Suppressor macrophage (primary cell): Measurements from ENCODE around the gene STAP1.
"Not testable (repeated sequence)": the region's sequence is repeated elsewhere in the genome, so short reads cannot be mapped to it uniquely, and the experiment has no call there.

ENCODE experiments used
- DNase-seq, 4 experiments: peaks; one replicate each; pipeline ENCODE4 v3.0.0-alpha.2; 2020 to 2022
- total RNA-seq, 17 experiments: gene quantifications; one replicate each; lab custom pipeline; 2026; ENCODE audit warnings: mixed read lengths in 6 of 17, inconsistent platforms in 3 of 17; lab: John Stamatoyannopoulos, UW

The STAP1 gene
- total RNA-seq: 0 to 19.3 (median 0.50) reads per million in 17 experiments

DNA sequence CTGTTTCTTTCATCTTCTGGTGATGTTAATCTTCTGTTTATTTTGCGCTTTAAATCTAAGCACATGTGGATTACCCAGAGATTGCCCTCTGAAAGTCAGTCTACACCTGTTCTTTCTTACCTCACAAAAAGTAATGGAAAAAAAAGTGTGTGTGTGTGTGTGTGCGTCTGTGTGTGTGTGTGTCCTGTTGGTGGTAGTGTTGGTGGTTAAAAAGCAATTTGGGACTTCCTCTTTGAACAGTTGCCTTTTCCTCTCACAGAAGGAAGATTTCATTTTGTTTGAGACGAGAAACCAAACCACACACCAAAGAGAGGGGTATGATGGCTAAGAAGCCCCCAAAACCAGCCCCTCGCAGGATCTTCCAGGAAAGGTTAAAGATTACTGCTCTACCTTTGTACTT lies at the start of gene STAP1:
Gene STAP1, plus strand, starts transcription at position 235 of the 400 bp plus-strand sequence. Its CDS starts 83 bp downstream, at position 318.
- DNase-seq: peak; percentile 16 to 49 (median 34)

DNA sequence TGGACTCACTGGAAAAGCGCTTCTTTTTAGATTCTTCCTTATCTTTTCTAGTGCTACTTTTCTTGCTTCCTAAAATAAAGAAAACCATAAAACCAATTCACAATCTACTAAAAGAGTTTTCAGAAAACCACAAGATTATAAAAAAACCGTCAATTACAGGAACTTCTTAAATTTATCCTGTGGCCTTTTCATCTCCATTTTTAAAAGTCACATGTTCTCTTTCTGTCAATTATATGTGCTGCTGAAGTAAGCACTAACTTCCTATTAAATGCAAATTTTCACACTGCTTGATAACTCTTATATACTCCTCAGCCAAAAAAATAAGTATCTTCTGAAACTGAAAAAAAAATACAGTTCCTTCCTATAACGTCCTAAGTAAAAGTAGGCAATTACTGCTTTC lies 46.0 kb upstream of the STAP1 start:
- peak in 2 of 4 experiments; percentile 2 to 13 for DNase-seq

- no peak for DNase-seq
Observed at GRCh38 chr4:67520141-67520540, 38.4 kb upstream of the STAP1 start.

- no peak for DNase-seq
Observed at GRCh38 chr4:67521506-67521905, 37.0 kb upstream of the STAP1 start.

DNA sequence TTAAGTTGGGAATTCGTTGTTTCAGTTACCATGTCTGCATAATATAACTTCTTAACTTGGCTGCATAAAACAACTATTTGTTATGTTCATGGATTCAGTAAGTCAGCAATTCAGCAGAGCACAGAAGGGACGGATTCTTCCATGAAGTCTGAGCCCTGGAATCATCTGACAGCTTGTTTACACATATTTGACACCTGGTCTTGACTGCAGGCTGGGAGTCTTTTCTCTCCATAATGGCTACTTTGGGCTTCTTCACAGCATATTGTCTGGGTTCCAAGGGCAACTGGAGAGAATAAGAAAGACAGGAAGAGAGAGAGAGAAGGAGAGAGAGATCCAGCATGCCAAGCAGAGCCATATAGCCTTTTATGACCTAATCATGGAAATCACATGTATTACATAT lies 36.3 kb upstream of the STAP1 start:
- no peak for DNase-seq

- DNase-seq: no peak
Observed at GRCh38 chr4:67522851-67523671, 35.5 kb upstream of the STAP1 start.

GRCh38 chr4:67524140-67524539 lies 34.4 kb upstream of the STAP1 start:
- DNase-seq: not testable (repeated sequence)

GRCh38 chr4:67531379-67531962 lies 27.1 kb upstream of the STAP1 start:
- no peak for DNase-seq

GRCh38 chr4:67532397-67532796 lies 26.1 kb upstream of the STAP1 start:
- DNase-seq: not testable (repeated sequence)

DNA sequence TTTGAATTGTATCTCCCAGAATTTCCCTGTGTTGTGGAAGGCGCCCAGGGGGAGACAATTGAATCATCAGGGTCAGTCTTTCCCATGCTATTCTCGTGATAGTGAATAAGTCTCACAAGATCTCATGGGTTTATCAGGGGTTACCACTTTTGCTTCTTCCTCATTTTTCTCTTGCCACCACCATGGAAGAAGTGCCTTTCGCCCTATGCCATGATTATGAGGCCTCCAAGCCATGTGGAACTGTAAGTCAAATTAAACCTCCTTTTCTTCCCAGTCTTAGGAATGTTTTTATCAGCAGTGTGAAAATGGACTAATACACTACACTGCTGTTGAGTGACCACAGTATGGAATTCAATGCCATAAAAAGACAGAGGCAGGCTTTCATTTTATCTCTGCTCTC lies 25.4 kb upstream of the STAP1 start:
- DNase-seq: no peak

- no peak for DNase-seq
Observed at GRCh38 chr4:67535280-67535840, 23.2 kb upstream of the STAP1 start.

- DNase-seq: no peak
Observed at GRCh38 chr4:67539830-67540229, 18.7 kb upstream of the STAP1 start.

DNA sequence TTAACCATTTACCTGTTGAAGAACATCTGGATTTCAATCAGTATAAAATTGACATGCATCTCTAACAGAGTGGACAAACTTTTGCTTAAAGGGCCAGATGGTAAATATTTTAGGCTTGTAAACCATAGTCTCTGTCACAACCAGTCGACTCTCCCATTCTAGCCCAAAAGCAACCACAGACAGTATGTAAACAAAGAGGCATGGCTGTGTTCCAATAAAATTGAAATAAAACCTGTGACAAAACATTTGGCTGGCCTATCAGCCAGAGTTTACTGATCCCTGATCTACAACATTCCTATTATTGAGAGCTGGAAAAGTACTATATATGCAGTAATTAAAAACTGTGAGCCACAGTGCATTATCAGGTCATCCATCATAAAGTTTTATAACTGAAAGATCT lies 16.5 kb upstream of the STAP1 start:
- no peak for DNase-seq

GRCh38 chr4:67545199-67546003 lies 13.1 kb upstream of the STAP1 start, which contains the start of gene CENPC:
TSS of gene CENPC (minus strand) at chr4:67545503. CDS start at chr4:67545355, 148 bp downstream.
- peak; percentile 98 to 99 (median 98) for DNase-seq

GRCh38 chr4:67546004-67546356 lies 12.5 kb upstream of the STAP1 start:
- peak in 2 of 4 experiments; percentile 6 to 8 for DNase-seq

- DNase-seq: no peak
Observed at GRCh38 chr4:67546971-67547370, 11.6 kb upstream of the STAP1 start.

DNA sequence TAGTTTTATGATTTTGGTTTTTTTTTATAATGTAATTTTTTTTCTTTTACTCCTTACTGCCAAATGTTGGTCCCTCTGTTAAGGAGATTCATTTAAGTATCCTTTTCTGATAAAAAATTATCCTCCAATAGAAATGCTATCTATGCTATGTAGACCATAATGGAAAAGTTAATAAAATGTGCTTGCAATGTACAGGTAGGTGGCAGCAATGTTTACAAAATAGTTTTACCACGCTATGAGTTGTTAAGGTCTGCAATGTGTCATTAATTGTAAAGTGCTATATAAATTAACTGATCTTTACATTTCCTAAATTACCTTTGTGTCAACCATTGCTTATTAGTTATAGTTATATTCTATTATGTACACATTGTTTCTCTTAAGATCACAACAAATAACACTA lies 9.4 kb upstream of the STAP1 start:
- peak in 2 of 4 experiments; percentile 38 to 46 for DNase-seq

DNA sequence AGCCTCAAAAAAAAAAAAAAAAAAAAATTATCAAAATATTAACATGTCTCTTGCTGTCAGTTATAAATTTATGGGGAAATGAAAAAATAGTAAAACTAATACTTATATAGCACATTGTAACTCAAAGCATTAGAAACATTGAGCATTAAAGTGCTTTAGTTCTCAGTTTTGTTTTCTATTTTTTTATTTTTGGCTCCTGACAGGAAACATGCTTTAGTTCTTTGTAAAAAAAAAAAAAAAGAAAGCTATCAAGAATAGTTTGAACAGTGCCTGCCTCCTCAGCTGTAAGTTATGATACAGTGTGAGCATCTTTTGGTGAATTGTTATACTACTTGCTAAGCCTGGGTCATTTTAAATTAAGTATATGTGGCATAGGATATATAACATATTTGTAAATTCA lies 8.1 kb upstream of the STAP1 start:
- no peak for DNase-seq

- DNase-seq: no peak
Observed at GRCh38 chr4:67550857-67551256, 7.7 kb upstream of the STAP1 start.

- DNase-seq: not testable (repeated sequence)
Observed at GRCh38 chr4:67552146-67552792, 6.3 kb upstream of the STAP1 start.

DNA sequence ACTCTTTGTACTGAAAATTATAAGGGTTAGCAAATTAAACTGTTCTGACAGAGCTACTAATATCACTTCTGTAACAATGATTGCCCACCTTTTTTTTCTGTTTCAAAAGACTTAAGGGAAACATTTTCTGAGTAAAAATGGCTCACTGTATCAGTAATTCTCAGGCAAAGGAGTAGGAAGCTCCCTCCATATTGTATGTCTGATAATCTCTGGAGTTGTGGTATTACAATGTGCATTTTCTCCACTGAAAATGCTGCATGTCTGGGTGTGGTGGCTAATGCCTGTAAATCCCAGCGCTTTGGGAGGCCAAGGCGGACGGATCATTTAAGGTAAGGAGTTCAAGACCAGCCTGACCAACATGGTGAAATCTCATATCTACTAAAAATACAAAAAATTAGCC lies 4.4 kb upstream of the STAP1 start:
- no peak for DNase-seq

GRCh38 chr4:67555447-67555846 lies 3.1 kb upstream of the STAP1 start:
- DNase-seq: no peak
